ENCODE results near the gene TMEFF1.

DNA sequence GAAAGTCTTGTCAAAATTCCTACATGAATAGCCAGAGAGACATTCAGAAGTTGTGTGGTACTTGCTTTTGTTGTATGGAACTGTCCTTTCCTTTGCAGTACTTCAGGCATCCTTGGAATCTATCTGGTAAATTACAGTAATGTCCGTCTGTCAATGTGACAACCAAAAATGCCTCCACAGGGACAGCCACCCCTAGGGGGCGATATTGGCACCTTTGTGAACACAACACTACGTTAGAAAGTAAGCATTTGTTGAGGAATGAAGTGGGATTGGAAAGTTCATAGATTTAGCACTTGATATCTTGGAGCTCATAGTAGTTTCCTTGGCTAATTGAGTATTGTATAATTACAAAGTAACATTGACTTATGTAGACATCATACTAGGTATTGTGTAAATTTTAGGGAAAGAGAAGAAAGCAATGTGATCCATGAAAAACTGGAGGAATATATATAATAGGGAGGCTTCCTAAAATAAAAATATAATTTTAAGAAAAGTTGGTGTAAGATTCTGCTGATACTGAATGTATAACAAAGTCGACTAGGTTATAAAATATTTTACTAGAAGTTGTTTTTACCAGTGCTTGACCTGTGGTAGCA is 32.7 kb downstream of the TMEFF1 start:
- TF ChIP-seq, protein P1, sequence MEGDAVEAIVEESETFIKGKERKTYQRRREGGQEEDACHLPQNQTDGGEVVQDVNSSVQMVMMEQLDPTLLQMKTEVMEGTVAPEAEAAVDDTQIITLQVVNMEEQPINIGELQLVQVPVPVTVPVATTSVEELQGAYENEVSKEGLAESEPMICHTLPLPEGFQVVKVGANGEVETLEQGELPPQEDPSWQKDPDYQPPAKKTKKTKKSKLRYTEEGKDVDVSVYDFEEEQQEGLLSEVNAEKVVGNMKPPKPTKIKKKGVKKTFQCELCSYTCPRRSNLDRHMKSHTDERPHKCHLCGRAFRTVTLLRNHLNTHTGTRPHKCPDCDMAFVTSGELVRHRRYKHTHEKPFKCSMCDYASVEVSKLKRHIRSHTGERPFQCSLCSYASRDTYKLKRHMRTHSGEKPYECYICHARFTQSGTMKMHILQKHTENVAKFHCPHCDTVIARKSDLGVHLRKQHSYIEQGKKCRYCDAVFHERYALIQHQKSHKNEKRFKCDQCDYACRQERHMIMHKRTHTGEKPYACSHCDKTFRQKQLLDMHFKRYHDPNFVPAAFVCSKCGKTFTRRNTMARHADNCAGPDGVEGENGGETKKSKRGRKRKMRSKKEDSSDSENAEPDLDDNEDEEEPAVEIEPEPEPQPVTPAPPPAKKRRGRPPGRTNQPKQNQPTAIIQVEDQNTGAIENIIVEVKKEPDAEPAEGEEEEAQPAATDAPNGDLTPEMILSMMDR (IDR thresholded peaks at IDR 0.05), result peak in 2 of 3 experiments; percentile 25 to 45
- TF ChIP-seq EP300 (IDR thresholded peaks at IDR 0.05) (no peak), POLR2AphosphoS5 (IDR thresholded peaks at IDR 0.05) (no peak), POLR2A (IDR thresholded peaks at IDR 0.05; ENCODE audit: low read depth) (no peak)
